H7 (cell line): ENCODE measurements around the gene HPD. TPM values are rescaled to one million over a fixed set of nuclear protein-coding genes. Genes with fewer than 3 reads are reported as not detected.

Source experiments
- DNase-seq: peaks from one replicate; pipeline ENCODE4 v3.0.0; 2012
- H3K27me3 ChIP-seq: 2 replicates; pipeline ENCODE4 v1.6.0; 2011; ENCODE audit warnings: mild to moderate bottlenecking, low read length; ENCODE audit not compliant: control insufficient read depth, insufficient read depth
- H3K36me3 ChIP-seq: replicated peaks from 2 replicates; pipeline ENCODE4 v1.5.1; 2011; ENCODE audit warnings: low read length; ENCODE audit not compliant: control insufficient read depth, insufficient read depth
- H3K4me3 ChIP-seq: 2 replicates; pipeline ENCODE4 v1.5.1; 2011; ENCODE audit warnings: low read depth, mild to moderate bottlenecking, control low read depth, low read length, moderate library complexity; ENCODE audit not compliant: insufficient read depth
- total RNA-seq: library from RNA; depleted of rRNA; stranded (reverse); fragments of >200 nt; shearing (Covaris generic); gene quantifications from 2 replicates; pipeline ENCODE4 v1.2.3, GENCODE V29; 2014

HPD gene
- total RNA-seq, 1 experiment from 2014 or later = 0.80 TPM

GRCh38 chr12:121849211-121849610, 9.4 kb downstream of the HPD start:
- Histone ChIP-seq H3K4me3 (no peak overlapping the region), H3K36me3 (no peaks in the 10 kb centered on the region), H3K27me3 (no peaks in the 10 kb centered on the region)
- DNase-seq = no peak

GRCh38 chr12:121845701-121846100, 13.0 kb downstream of the HPD start:
- H3K36me3 ChIP-seq = no peaks in the 10 kb centered on the region
- DNase-seq = no peak

GRCh38 chr12:121843236-121843982, 15.2 kb downstream of the HPD start:
- no peaks in the 10 kb centered on the region; the same call in 1 of the 2 replicates for H3K27me3 ChIP-seq
- no peak for DNase-seq

More at GRCh38 chr12:121845701-121846100, 13.0 kb downstream of the HPD start:
- Histone ChIP-seq H3K4me3 (no peak overlapping the region), H3K27me3 (no peaks in the 10 kb centered on the region)

GRCh38 chr12:121839993-121840761, 18.5 kb downstream of the HPD start:
- H3K27me3 ChIP-seq = no peaks in the 10 kb centered on the region; the same call in 1 of the 2 replicates

More at GRCh38 chr12:121843236-121843982, 15.2 kb downstream of the HPD start:
- H3K36me3 ChIP-seq = no peaks in the 10 kb centered on the region
- H3K4me3 ChIP-seq = no peak overlapping the region

GRCh38 chr12:121839106-121839992, 19.3 kb downstream of the HPD start:
- Histone ChIP-seq H3K4me3 (peak overlapping the region; percentile 76), H3K27me3 (no peaks in the 10 kb centered on the region; the same call in 1 of the 2 replicates), H3K36me3 (no peaks in the 10 kb centered on the region)
- DNase-seq = peak; percentile 100

More at GRCh38 chr12:121839993-121840761, 18.5 kb downstream of the HPD start:
- Histone ChIP-seq H3K4me3 (peak overlapping the region; percentile 76), H3K36me3 (no peaks in the 10 kb centered on the region)
- no peak for DNase-seq

GRCh38 chr12:121838126-121838525, 20.5 kb downstream of the HPD start:
- no peak for DNase-seq
- Histone ChIP-seq H3K27me3 (no peaks in the 10 kb centered on the region; the same call in 1 of the 2 replicates), H3K4me3 (no peak overlapping the region), H3K36me3 (no peaks in the 10 kb centered on the region)

GRCh38 chr12:121837680-121838079, 21.0 kb downstream of the HPD start:
- Histone ChIP-seq H3K27me3 (no peaks in the 10 kb centered on the region; the same call in 1 of the 2 replicates), H3K4me3 (no peak overlapping the region), H3K36me3 (no peaks in the 10 kb centered on the region)
- DNase-seq = no peak

GRCh38 chr12:121831571-121832245, 27.0 kb downstream of the HPD start:
- Histone ChIP-seq H3K27me3 (no peaks in the 10 kb centered on the region), H3K4me3 (no peak overlapping the region), H3K36me3 (peaks cover 7% of the 10 kb centered on the region)
- no peak for DNase-seq

- DNase-seq = peak; percentile 41
- no peaks in the 10 kb centered on the region for H3K27me3 ChIP-seq
- H3K36me3 ChIP-seq = peaks cover 7% of the 10 kb centered on the region
- H3K4me3 ChIP-seq = no peak overlapping the region
Measured at GRCh38 chr12:121830588-121831265, 27.9 kb downstream of the HPD start.

- H3K4me3 ChIP-seq = no peak overlapping the region
- H3K36me3 ChIP-seq = peaks cover 7% of the 10 kb centered on the region
- DNase-seq = peak; percentile 47
- no peaks in the 10 kb centered on the region for H3K27me3 ChIP-seq
Measured at GRCh38 chr12:121830134-121830533, 28.5 kb downstream of the HPD start.

GRCh38 chr12:121829250-121829918, 29.3 kb downstream of the HPD start:
- DNase-seq = no peak
- H3K4me3 ChIP-seq = no peak overlapping the region
- peaks cover 7% of the 10 kb centered on the region for H3K36me3 ChIP-seq
- H3K27me3 ChIP-seq = no peaks in the 10 kb centered on the region

- no peaks in the 10 kb centered on the region for H3K27me3 ChIP-seq
- H3K36me3 ChIP-seq = peaks cover 10% of the 10 kb centered on the region
- H3K4me3 ChIP-seq = no peak overlapping the region
- no peak for DNase-seq
Measured at GRCh38 chr12:121828826-121829225, 29.8 kb downstream of the HPD start.

- Histone ChIP-seq H3K27me3 (no peaks in the 10 kb centered on the region), H3K36me3 (peaks cover 14% of the 10 kb centered on the region), H3K4me3 (no peak overlapping the region)
- no peak for DNase-seq
Measured at GRCh38 chr12:121828306-121828705, 30.4 kb downstream of the HPD start.
